Fibroblast of the aortic adventitia (primary cell): ENCODE data around the gene FAF2. TPM values are rescaled to one million over a fixed set of nuclear protein-coding genes. Genes with fewer than 3 reads are reported as not detected.

Experiments
- DNase-seq: peaks from one replicate; pipeline ENCODE4 v3.0.0-alpha.2; 2010; ENCODE audit warnings: low read depth
- H3K4me3 ChIP-seq: 2 replicates; pipeline ENCODE4 v1.5.1; 2011; ENCODE audit warnings: low read depth, mild to moderate bottlenecking, control low read depth, low read length, moderate library complexity
- CTCF ChIP-seq: IDR thresholded peaks from 2 replicates; pipeline ENCODE4 v1.5.1; 2011; ENCODE audit warnings: mild to moderate bottlenecking, low read length, control low read depth, inconsistent platforms; ENCODE audit not compliant: insufficient read depth
- total RNA-seq: library from RNA; depleted of rRNA; stranded (reverse); fragments of >200 nt; gene quantifications from 2 replicates; pipeline ENCODE4 v1.2.3, GENCODE V29; 2012; ENCODE audit warnings: low replicate concordance

The FAF2 gene
- total RNA-seq, 1 donor = 45.3 TPM

GRCh38 chr5:176541338-176542134, 93.4 kb downstream of the FAF2 start:
- no peak overlapping the region for H3K4me3 ChIP-seq
- no peak for TF ChIP-seq CTCF
- DNase-seq = no peak

GRCh38 chr5:176542135-176542595, 94.0 kb downstream of the FAF2 start:
- DNase-seq = no peak
- H3K4me3 ChIP-seq = peak overlapping the region; percentile 67
- TF ChIP-seq CTCF = no peak

GRCh38 chr5:176542596-176543427, 94.6 kb downstream of the FAF2 start:
- no peak for TF ChIP-seq CTCF
- peak overlapping the region; percentile 67 for H3K4me3 ChIP-seq
- DNase-seq = no peak

DNA sequence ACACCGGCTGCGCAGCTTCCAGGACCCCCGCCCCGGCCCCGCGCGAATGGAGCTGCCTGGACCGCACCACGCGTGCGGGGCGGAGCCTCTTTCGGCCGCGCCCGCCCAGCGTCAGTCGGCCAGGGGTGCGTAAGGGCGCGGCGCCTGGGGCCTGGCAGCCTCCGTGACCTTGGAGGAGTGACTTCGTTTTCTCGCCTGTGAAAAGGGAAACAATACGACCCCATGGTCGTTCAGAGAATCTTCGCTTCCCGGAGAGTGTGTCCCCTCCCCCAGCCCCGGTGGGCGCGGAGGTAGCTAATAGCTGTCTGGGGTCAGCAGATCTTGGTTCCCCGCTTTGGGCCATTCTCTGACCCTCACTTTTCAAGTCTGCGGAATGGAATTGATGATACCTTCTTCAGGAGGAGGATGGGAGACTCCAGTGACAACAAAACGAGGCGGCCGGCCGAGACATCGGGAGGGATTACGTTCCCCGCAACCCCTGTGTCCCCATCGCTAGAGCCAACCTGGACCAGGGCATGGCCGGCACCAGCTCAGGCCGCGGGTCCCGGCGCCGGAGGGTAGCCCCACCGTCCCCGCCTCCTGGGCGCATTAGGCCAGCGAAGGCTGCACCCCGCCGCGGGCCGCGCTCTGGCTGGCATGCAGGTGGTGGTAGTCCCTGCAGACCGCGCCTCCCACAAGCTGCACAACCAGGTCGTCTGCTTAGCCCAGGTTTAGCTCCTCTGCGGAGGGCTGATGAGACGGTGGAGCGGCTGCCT, 95.4 kb downstream of the FAF2 start:
- TF ChIP-seq CTCF = no peak
- peak; percentile 38 for DNase-seq
- peak overlapping the region; percentile 67 for H3K4me3 ChIP-seq

GRCh38 chr5:176545388-176545736, 97.2 kb downstream of the FAF2 start:
- TF ChIP-seq CTCF = no peak
- DNase-seq = no peak
- no peak overlapping the region for H3K4me3 ChIP-seq

- no peak for TF ChIP-seq CTCF
- no peak overlapping the region for H3K4me3 ChIP-seq
- no peak for DNase-seq
These were observed 97.7 kb downstream of the FAF2 start for GRCh38 chr5:176545737-176546509.
